ENCODE data around the gene MRPL43.

The MRPL43 gene

GRCh38 chr10:101018600-101019439 lies 31.5 kb upstream of the MRPL43 start:
- peak; percentile 68 for DNase-seq

- peak; percentile 24 for DNase-seq
Measured at GRCh38 chr10:101018118-101018599, 30.9 kb upstream of the MRPL43 start.

GRCh38 chr10:101016814-101017213 lies 29.5 kb upstream of the MRPL43 start:
- no peak for DNase-seq

GRCh38 chr10:101015582-101015973 lies 28.3 kb upstream of the MRPL43 start:
- no peak for DNase-seq

DNA sequence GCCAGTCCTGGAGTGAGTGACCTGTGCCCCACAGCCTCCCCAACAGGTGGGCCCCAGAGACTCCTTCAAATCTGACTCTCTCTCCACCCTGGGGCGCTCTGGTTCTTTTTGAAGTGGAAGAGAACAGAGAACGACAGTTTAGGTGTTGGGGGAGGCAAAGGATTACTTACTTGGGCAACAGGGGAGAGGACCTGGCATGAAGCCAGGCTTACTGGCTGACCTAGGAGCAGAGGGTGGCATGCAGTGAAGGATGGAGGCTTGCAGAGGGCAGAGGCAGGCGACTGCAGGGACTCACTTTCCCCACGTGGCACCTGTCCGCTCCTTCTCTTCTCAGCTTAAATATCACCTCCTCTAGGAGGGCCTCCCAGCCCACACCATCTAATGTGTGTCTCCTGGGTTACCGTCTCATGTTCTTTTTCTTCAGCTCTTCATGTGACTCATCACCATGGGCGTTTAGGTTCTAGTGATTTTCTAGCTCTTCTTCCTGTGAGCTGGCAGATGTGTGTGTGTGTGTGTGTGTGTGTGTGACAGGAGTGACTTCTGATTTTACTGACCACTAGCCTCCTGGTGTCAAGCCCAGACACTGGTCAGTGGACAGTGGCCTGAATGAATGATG lies 27.8 kb upstream of the MRPL43 start:
- DNase-seq = no peak

- DNase-seq = peak; percentile 66
Measured at GRCh38 chr10:101014230-101014884, 27.1 kb upstream of the MRPL43 start.

GRCh38 chr10:101013365-101013825 lies 26.1 kb upstream of the MRPL43 start:
- no peak for DNase-seq

DNA sequence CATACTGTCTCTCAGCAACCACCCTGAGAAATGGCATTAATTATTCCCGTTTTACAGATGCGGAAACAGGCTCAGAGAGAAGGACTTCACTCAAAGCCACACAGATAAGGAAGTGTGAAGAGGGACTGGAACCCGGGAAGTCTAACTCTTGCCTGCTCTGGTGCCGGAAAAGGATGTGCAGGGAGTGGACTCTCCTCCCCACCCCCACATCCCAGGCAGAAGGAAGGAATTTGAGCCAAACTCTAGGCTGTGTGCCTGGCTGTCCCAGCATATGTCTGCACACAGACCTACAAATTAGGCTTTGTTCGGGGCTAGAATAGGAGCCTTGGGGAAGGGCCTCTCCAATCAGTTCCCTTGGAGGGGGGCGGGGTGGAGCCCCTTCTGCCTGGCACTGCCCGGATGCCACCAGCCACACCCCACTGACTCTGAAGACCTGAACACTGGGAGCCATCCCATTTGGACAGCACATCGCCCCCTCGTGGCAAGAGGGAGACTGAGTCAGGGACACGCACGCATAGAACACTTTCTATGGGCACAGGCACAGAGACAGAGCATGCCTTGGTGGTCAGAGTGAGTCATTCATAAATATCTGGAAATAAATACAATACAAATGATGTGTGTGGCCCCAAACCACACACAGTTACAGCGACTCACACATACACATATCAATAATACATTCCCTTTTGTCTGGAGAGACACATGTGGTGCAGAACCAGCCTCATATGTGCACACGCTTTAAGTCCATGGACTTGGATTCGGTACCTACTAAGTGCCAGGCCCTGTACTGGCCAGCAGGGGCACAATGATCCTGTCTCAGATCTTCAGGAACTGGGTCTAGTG lies 25.4 kb upstream of the MRPL43 start:
- peak; percentile 76 for DNase-seq

DNA sequence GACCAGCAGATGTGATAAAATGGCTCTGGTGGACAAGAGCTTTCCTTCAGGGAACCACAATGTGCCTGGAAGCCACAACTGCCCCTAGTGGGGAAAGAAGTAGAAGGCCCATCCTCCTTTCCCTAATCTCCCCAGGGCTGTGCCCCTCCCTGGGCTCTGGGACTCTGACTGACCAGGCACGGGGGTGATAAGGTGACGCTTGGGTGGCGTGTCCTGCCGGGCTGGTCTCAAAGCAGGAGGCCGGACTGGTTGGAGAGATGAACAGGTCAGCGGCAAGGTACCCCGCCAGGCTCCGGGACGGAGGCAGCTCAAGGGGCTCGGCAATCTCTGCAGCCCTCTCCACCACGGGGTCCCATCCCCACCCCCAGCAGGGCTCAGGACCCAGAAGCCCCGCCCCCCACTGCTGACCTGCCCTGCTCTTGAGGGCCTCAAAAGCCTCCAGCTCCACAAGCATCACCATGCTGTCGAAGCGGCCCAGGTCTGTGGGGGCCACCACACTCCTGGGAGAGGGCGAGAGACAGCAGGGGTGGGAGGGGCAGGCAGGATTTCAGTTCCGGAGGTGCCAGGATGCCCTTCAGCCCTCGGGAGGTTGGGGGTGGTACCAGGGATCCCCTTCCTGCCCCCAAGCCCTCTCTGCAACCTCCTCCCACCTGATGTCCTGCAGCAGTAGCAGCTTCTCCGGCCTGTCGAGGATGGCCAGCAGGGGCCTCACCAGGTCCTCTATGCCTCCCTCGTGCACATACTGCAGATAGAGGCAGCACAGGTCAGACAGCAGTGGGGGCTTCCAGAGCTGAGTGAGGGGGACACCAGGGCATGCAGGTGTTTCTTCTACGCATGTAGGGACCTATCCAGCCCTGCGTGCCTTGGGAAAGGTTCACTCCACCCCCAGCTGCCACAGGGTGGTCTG lies 24.5 kb upstream of the MRPL43 start:
- DNase-seq = no peak

GRCh38 chr10:101010329-101010728 lies 23.0 kb upstream of the MRPL43 start:
- DNase-seq = no peak

DNA sequence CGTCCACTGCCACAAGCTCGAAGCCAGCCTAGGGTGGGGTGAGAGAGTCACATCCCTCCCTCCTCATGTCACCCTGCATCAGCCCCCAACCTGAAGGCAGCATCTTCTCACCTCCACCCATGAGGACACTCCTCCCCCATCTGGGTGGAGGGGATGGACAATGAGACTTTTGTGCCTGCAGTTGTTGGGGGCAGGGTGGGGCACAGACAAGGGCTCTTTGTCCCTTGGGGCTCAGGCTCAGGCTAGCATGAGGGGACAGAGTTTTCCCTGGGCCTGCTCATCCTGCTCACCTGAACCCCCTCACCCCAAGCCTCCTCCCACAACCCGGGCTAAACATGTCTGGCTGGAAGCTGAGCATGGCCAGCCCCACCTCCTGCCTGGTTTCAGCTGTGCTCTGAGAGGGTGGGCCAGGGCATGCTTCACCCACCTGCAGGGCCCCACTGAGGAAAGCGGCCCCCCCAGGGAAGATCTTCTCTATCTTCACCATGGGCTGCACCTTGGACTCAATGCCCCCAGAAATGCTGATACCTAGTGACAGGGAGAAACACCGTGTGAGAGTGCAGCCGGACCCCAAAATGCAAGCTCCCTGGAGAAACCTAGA lies 21.6 kb upstream of the MRPL43 start:
- DNase-seq = no peak

DNA sequence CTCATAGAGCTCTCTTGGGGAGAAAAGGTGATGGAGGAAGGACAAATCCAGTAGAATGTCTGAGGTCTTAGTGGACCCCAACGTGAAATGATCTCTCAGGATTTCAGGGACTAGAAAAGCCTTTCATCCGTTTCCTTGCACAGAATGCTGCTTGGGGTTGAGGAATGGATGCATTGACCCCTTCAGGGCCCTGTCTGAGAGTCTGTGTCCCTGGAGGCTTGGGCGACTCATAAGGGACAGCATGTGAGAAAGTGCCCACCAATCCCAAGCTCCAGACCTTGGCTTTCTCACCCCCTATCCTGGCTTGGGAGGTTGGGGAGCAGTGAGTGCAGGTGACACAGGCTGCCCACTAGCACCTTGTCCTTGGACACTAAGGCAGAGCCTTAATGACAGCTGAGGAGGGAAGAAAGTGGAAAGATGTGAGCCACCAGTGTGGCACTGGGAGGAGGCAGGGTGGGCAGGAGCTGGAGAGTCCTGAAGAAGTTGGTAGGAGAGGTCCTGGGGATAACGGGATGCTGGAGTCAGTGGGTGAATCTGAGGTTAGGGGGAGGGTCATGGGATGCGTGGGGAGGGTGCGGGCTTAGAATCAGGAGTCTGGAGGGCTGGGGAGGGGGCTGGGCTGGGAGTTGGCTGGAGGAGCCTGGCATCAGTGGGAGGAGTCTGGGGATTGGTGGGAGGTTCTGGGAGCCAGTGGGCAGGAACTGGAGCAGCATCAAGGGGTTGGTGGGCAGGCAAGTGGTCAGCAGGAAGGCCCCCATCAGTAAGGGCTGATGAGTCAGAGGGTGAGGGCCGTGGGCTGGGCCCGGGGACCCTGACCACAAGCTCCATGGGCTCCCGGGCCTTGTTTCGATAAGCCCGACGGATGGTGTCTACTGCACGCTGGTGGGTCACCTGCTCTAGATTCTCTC lies 20.9 kb upstream of the MRPL43 start:
- DNase-seq = no peak

GRCh38 chr10:101007099-101007711 lies 19.9 kb upstream of the MRPL43 start:
- DNase-seq = no peak

GRCh38 chr10:101006593-101007098 lies 19.3 kb upstream of the MRPL43 start:
- no peak for DNase-seq

DNA sequence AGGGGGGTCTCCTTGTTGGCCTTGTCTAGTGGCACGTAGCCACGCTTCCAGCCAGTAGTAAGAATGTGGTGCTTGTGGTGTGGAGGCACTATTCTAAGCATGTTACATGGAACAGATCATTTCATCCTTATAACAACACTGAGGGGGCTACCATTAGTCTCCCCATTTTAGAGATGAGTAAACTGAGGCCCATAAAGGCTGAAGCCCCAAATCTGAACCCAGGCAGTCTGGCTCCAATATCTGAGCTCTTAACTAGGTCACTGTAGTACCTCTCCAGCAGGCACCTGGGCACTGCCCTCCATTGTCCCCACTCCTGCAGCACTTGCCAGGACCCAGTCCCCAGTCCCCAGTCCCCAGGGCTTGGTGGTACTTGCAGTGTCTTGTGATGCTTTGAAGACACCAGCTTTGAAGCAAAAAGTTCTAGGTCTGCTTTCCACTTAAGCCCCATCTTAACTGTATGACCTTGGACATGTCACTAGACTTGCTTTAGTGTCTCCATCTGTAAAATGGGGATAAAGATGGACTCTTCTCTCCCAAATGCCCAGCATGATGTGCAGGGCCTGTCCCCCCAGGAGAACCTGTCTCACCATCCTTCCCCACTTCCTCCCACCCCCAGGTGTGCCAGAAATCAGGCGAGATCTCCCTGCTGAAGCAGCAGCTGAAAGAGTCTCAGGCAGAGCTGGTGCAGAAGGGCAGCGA lies 18.7 kb upstream of the MRPL43 start:
- DNase-seq = no peak

GRCh38 chr10:101005361-101005760 lies 18.1 kb upstream of the MRPL43 start:
- DNase-seq = no peak

DNA sequence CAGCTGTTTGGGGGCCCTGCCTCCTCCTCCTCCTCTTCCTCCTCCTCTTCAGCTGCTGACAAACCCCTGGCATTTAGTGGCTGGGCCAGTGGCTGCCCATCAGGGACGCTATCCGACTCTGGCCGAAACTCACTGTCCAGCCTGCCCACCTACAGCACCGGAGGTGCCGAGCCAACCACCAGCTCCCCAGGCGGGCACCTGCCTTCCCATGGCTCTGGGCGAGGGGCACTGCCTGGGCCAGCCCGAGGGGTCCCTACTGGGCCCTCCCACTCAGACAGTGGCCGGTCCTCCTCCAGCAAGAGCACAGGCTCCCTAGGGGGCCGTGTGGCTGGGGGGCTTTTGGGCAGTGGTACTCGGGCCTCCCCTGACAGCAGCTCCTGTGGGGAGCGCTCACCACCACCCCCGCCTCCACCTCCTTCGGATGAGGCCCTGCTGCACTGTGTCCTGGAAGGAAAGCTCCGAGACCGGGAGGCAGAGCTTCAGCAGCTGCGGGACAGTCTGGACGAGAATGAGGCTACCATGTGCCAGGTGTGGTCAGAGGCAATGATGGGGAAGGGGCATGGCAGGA lies 16.4 kb upstream of the MRPL43 start:
- DNase-seq = no peak

GRCh38 chr10:101002456-101002855 lies 15.2 kb upstream of the MRPL43 start:
- no peak for DNase-seq
